Hepatocyte (in vitro differentiated cells): ENCODE measurements around the gene CLEC4F. TPM values are rescaled to one million over a fixed set of nuclear protein-coding genes. Genes with fewer than 3 reads are reported as not detected.
"Not testable (repeated sequence)": the region's sequence is repeated elsewhere in the genome, so short reads cannot be mapped to it uniquely, and the experiment has no call there.

ENCODE experiments used
- DNase-seq: peaks from one replicate; pipeline ENCODE4 v3.0.0-alpha.2; 2016; ENCODE audit warnings: low spot score
- H2AFZ ChIP-seq: fragments of 200-600 bp; sonication (generic); 2 replicates; pipeline ENCODE4 v1.6.0; 2016; ENCODE audit warnings: antibody characterized with exemption, mild to moderate bottlenecking
- H3K27ac ChIP-seq: fragments of 200-600 bp; sonication (generic); 2 replicates; pipeline ENCODE4 v1.5.1; 2016; ENCODE audit warnings: mild to moderate bottlenecking
- H3K27me3 ChIP-seq: fragments of 200-600 bp; sonication (generic); 2 replicates; pipeline ENCODE4 v1.6.1; 2016
- H3K36me3 ChIP-seq: fragments of 200-600 bp; sonication (generic); replicated peaks from 2 replicates; pipeline ENCODE4 v1.5.1; 2016; ENCODE audit warnings: low read depth; ENCODE audit not compliant: insufficient read depth
- H3K4me1 ChIP-seq: fragments of 200-600 bp; sonication (generic); 2 replicates; pipeline ENCODE4 v1.5.1; 2016; ENCODE audit warnings: mild to moderate bottlenecking, moderate library complexity; ENCODE audit not compliant: insufficient read depth
- H3K4me2 ChIP-seq: fragments of 200-600 bp; sonication (generic); 2 replicates; pipeline ENCODE4 v1.6.0; 2016
- H3K4me3 ChIP-seq: fragments of 200-600 bp; sonication (generic); 2 replicates; pipeline ENCODE4 v1.5.1; 2016; ENCODE audit warnings: mild to moderate bottlenecking
- H3K79me2 ChIP-seq: fragments of 200-600 bp; sonication (generic); 2 replicates; pipeline ENCODE4 v1.6.0; 2017; ENCODE audit warnings: mild to moderate bottlenecking
- H3K9me2 ChIP-seq: fragments of 200-600 bp; sonication (generic); replicated peaks from 2 replicates; pipeline ENCODE4 v1.6.0; 2017; ENCODE audit warnings: mild to moderate bottlenecking; ENCODE audit not compliant: insufficient read depth
- H3K9me3 ChIP-seq: fragments of 200-600 bp; sonication (generic); 2 replicates; pipeline ENCODE4 v1.5.1; 2016; ENCODE audit warnings: low read depth, mild to moderate bottlenecking
- H4K20me1 ChIP-seq: fragments of 200-600 bp; sonication (generic); 2 replicates; pipeline ENCODE4 v1.6.0; 2016; ENCODE audit warnings: mild to moderate bottlenecking; ENCODE audit not compliant: insufficient read depth, poor library complexity, severe bottlenecking
- CTCF ChIP-seq: fragments of 200-600 bp; sonication (generic); IDR thresholded peaks from 2 replicates; pipeline ENCODE4 v1.5.1; 2016; ENCODE audit warnings: antibody characterized with exemption, mild to moderate bottlenecking; ENCODE audit not compliant: poor library complexity
- EZH2 ChIP-seq: fragments of 200-600 bp; sonication (generic); IDR thresholded peaks from 2 replicates; pipeline ENCODE4 v1.6.1; 2016; ENCODE audit warnings: antibody characterized with exemption, mild to moderate bottlenecking, borderline replicate concordance
- EZH2phosphoT487 ChIP-seq: fragments of 200-600 bp; sonication (generic); IDR thresholded peaks from one replicate; pipeline ENCODE4 v1.6.1; 2018; ENCODE audit warnings: antibody characterized with exemption, mild to moderate bottlenecking, low read depth, moderate library complexity; ENCODE audit not compliant: unreplicated experiment, severe bottlenecking
- WGBS: methylation state at CpG from one replicate; pipeline ENCODE4 v1.1.6; 2016; ENCODE audit warnings: low lambda C conversion rate; ENCODE audit errors: missing lambda C conversion rate; 5-methylcytosine and 5-hydroxymethylcytosine counted together
- polyA plus RNA-seq: library from polyadenylated mRNA; unstranded; fragments of >200 nt; fragmentation: Nextera tagmentation; extraction: Ambion mirVana; gene quantifications from 2 replicates; pipeline ENCODE4 v1.2.1, GENCODE V29; 2016
- total RNA-seq: library from RNA; depleted of rRNA; stranded (reverse); fragments of >200 nt; gene quantifications from 2 replicates; pipeline ENCODE4 v1.2.3, GENCODE V29; 2014

Gene CLEC4F
- total and polyA plus RNA-seq, 2 experiments from 2014 or later = not detected

GRCh38 chr2:70806013-70806412 lies 14.4 kb downstream of the CLEC4F start:
- H3K9me2 ChIP-seq = no peaks in the 10 kb centered on the region
- no peaks in the 10 kb centered on the region for H3K79me2 ChIP-seq
- TF ChIP-seq EZH2 (no peak), EZH2phosphoT487 (no peak), CTCF (no peak)
- no peak overlapping the region for H3K27ac ChIP-seq
- no peak overlapping the region for H3K4me2 ChIP-seq
- H3K36me3 ChIP-seq = no peaks in the 10 kb centered on the region
- WGBS = 86% methylated on average over 5 of the region's 5 CpGs
- no peak for DNase-seq
- H3K27me3 ChIP-seq = peaks cover 5% of the 10 kb centered on the region
- H2AFZ ChIP-seq = no peak overlapping the region
- H3K9me3 ChIP-seq = no peaks in the 10 kb centered on the region
- no peaks in the 10 kb centered on the region for H3K4me1 ChIP-seq
- H4K20me1 ChIP-seq = no peaks in the 10 kb centered on the region
- H3K4me3 ChIP-seq = no peak overlapping the region

GRCh38 chr2:70801607-70802263 lies 18.7 kb downstream of the CLEC4F start:
- Histone ChIP-seq H3K27me3 (peaks cover 5% of the 10 kb centered on the region), H3K27ac (no peak overlapping the region), H3K9me2 (no peaks in the 10 kb centered on the region), H3K4me3 (no peak overlapping the region), H3K36me3 (no peaks in the 10 kb centered on the region), H3K4me1 (no peaks in the 10 kb centered on the region), H3K9me3 (no peaks in the 10 kb centered on the region), H4K20me1 (no peaks in the 10 kb centered on the region), H3K79me2 (no peaks in the 10 kb centered on the region), H2AFZ (no peak overlapping the region), H3K4me2 (no peak overlapping the region)
- TF ChIP-seq EZH2phosphoT487 = no peak
- TF ChIP-seq EZH2 = no peak
- 81% methylated on average over 10 of the region's 10 CpGs for WGBS
- DNase-seq = no peak

GRCh38 chr2:70799706-70800105 lies 20.7 kb downstream of the CLEC4F start:
- Histone ChIP-seq H4K20me1 (no peaks in the 10 kb centered on the region), H3K9me2 (no peaks in the 10 kb centered on the region), H3K4me3 (no peak overlapping the region), H3K9me3 (no peaks in the 10 kb centered on the region), H3K4me1 (no peaks in the 10 kb centered on the region), H3K27ac (no peak overlapping the region), H3K4me2 (no peak overlapping the region), H3K27me3 (peaks cover 6% of the 10 kb centered on the region), H3K36me3 (no peaks in the 10 kb centered on the region), H2AFZ (no peak overlapping the region), H3K79me2 (no peaks in the 10 kb centered on the region)
- TF ChIP-seq EZH2 (no peak), EZH2phosphoT487 (no peak), CTCF (no peak)
- DNase-seq = no peak
- 79% methylated on average over 2 of the region's 2 CpGs for whole genome bisulfite sequencing

- H3K4me2 ChIP-seq, H3K4me1 ChIP-seq, H3K4me3 ChIP-seq, H4K20me1 ChIP-seq, H3K9me3 ChIP-seq, H2AFZ ChIP-seq, H3K36me3 ChIP-seq, H3K9me2 ChIP-seq, H3K79me2 ChIP-seq, DNase-seq, H3K27ac ChIP-seq: not testable (repeated sequence)
- 86% methylated on average over 1 of the region's 3 CpGs for WGBS
- H3K27me3 ChIP-seq = peaks cover 10% of the 10 kb centered on the region
Observed at GRCh38 chr2:70797996-70798395, 22.4 kb downstream of the CLEC4F start.
